Astrocyte of the hippocampus (primary cell): Measurements from ENCODE around the gene HDAC2.
"Not testable (repeated sequence)": the region's sequence is repeated elsewhere in the genome, so short reads cannot be mapped to it uniquely, and the experiment has no call there.

ENCODE experiments used
- DNase-seq: peaks from one replicate; pipeline ENCODE4 v3.0.0; 2011; ENCODE audit warnings: low read depth, low spot score

The HDAC2 gene

DNA sequence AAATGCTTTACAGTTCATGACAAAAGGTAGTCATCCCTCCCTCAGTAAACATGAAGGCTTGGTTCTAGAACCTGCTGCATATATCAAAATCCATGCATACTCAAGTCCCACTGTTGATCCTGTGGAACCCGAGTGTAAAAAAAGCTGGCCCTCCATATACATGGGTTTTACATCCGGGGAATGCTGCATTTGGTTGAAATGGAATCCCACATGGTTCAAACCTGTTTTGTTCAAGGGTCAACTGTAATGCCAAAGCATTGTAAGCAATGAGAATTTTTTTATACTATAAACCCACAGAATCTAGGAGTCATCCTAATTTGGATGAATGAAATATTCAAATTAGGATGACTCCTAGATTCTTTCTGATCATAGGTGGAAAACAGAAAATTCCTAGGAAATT is 5.9 kb upstream of the HDAC2 start:
- peak; percentile 58 for DNase-seq

DNA sequence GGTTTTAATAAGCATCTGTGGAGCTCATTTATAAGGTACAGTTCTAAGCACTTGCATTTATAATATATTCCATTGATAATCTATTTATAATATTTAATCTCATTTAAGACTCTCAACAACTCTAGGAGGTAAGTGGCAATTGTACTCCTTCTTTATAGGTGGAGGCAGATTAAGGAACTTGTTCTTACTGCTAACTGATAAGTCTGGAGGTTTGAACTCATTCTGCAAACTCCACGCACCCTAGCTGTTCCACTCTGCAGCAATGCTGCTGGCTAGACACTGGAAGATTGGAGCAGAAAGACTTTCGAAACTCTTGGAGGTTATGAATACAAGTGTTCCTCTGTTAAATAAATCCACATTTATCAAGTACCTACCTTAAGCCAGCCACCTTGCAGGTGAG is 793 bp upstream of the HDAC2 start:
- DNase-seq: no peak

DNA sequence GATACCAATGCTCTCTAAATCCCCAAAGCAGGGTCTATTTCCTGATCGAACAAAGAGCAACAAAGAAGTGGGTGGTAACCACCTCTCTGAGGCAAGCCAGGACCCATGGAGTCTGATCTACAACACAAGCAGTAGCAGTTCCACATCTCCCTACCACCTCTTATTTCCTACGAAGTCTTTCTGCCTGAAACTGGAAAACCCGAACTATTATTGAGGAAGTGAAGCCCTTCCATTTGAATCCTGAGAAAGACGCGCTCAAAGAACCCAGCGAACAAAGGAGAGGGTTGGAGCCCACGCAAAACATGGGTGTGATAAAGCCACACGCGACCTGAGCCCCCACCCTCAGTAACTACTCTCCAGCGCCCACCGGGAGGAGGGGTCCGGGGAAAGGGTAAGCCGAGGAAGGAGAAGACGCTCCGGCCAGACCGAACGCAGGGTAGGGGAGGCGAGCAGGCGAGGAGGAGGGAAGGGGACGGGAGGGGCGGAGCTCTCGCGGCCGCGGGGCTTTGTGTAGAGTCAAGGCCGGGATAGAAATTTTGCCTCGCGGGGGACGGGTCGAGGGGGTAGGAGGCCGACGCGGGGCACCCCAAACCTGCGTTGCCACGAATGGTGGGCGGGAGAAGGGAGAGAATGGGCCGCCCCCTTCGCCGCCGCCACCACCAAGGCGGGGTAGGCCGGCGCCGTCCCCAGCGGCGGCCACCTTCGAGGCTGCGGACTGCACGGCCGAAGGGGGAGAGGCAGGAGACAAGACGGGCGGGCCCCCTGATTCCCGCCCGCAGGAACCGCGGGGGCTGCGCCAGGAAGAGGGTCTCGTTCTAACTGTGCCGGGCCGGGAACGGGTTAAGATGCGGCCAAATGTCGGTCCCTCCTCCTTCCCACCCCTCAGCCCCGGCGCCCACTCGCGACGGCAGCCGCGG is 802 bp downstream of the HDAC2 start:
- peak; percentile 79 for DNase-seq

DNA sequence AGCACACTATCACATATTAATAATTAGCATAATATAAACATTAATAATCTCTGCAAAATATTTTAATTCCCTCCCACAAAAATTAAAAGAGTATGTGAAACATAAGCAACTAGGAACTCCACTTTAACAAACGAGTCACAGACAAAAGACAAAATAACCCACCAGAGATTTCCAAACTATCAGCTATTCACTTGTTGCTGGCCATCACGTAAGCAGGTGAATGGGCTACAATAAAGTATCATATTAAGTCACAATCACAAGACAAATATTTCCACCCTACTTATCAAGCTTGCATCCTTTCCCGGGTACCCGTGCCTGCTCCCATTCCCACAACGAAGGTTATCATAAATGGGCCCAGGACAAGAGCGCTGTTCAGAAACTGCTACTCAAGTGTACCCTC is 2.5 kb downstream of the HDAC2 start:
- no peak for DNase-seq

- no peak for DNase-seq
These were observed 3.2 kb downstream of the HDAC2 start for GRCh38 chr6:113967777-113968176.

DNA sequence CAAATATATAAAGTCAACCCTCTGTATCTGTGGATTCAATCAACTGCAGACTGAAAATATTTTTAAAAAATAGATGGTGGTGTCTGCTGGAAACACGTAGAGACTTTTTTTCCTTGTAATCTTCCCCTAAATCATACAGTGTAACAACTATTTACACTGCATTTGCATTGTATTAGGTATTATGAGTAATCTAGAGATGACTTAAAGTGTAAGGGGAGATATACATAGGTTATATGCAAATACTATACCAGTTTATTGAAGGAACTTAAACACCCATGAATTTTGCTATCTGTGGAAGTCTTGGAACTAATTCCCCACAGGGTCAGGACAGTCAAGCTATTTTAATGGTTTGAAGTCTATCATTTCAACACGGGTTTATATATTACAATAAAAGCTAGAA is 10.2 kb downstream of the HDAC2 start:
- no peak for DNase-seq

- DNase-seq: no peak
These were observed 11.7 kb downstream of the HDAC2 start for GRCh38 chr6:113959235-113959634.

DNA sequence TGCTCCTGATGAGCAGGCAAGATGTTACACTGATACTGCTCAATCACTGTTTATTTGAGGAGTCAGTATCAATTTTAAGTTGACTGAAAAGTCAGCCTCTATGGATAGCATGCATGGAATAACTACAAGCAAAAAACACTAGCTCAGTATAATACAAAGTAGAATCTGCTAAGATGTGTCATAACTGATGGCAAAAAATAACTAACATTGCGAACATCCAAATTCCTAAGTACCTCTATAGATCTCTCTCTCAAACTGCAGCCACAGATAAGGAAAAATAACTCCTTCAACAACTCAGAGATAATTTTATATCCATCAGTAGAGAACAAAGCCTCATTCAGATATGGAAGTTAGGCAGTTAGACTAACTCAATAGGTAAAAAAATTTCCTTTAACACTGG is 16.3 kb downstream of the HDAC2 start:
- no peak for DNase-seq

GRCh38 chr6:113953346-113953745 is 17.6 kb downstream of the HDAC2 start:
- DNase-seq: peak; percentile 50

- no peak for DNase-seq
These were observed 21.4 kb downstream of the HDAC2 start for GRCh38 chr6:113949499-113949898.

DNA sequence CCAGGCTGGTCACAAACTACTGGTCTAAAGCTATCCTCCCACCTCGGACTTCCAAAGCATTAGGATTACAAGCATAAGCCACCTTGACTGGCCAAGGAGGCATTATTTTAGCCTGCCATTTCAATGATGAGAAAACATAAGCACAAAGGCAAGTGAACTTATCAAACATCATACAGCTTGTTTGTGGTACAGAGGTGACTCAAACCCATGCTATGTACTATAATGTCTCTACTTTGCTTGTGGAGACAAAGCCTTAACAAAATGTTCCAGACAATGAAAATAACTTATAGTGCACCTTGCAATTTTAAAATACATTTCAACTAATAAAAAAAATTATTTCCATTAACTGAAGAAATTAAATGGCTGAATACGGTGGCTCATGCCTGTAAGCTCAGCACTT is 26.2 kb downstream of the HDAC2 start:
- DNase-seq: peak; percentile 16

GRCh38 chr6:113939825-113940224 is 31.1 kb downstream of the HDAC2 start:
- DNase-seq: no peak

DNA sequence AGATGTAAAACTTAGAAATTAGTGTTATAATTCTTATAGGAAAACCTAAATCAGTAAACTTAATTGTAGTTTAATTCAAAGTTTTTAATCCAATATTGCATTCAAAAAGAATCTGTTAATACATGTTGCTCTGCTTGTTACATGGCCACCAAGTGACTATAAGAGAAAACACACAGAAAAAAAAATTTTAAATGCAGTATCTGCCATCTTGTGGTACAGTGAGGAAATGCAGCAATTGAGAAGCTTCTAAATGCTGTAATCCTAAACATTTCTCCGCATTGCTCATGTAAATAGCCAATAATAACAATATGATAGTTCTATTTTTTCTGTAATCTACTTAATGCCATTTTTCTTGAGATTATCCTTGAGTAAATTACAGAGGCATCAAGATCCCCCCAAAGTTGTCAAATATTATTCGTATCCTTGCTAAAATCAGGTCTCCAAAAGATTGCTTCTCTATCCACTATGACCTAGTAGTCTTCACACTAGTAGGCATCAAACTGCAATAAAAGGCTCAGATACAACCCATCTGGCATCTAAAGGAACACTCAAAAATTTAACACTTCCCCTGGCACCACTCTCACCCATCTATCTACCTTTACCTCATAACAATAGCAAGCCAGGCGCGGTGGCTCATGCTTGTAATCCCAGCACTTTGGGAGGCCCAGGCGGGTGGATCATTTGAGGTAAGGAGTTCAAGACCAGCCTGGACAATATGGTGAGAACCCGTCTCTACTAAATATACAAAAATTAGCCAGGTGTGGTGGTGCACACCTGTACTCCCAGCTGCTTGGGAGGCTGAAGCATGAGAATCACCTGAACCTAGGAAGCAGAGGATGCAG is 34.6 kb downstream of the HDAC2 start:
- DNase-seq: peak; percentile 75

- no peak for DNase-seq
These were observed 36.8 kb downstream of the HDAC2 start for GRCh38 chr6:113934101-113934500.

GRCh38 chr6:113931907-113932306 is 39.0 kb downstream of the HDAC2 start:
- not testable (repeated sequence) for DNase-seq

- DNase-seq: no peak
These were observed 40.8 kb downstream of the HDAC2 start for GRCh38 chr6:113930183-113930582.

DNA sequence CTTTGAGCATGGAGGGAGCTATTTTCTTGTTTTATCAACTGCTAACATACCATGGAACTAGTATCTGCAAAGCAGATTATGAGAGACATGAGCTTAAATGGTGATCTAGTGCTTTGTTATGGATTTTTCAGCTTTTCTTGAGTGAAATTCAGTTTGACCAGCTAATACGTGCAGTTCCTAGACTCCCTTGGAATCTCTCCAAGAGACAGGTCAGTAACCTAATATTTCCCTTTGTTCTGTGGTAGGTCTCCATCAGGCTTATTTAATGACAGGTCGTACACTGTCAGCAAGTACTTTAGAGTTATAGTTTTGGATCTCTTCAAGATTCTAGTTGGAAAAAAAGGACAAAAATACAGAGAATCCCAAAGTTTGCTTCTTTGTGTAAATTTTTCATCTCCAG is 43.9 kb downstream of the HDAC2 start:
- no peak for DNase-seq

DNA sequence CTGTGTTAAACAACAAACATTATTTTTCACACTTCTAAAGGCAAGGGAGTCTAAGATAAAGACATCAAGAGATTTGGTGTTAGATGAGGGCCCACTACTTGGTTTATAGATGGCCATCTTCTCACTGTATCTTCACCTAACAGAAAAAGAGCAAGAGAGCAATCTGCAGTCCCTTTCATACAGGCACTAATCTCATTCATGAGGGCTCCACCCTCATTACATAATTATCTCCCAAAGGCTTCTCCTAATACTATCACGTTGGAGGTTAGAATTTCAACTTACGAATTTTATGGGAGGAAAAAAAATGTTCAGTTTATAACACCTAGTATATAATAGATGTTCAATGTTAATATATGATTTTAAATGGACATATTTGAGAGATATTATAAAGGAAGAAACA is 45.6 kb downstream of the HDAC2 start:
- DNase-seq: no peak

GRCh38 chr6:113924312-113924723 is 46.6 kb downstream of the HDAC2 start:
- no peak for DNase-seq

DNA sequence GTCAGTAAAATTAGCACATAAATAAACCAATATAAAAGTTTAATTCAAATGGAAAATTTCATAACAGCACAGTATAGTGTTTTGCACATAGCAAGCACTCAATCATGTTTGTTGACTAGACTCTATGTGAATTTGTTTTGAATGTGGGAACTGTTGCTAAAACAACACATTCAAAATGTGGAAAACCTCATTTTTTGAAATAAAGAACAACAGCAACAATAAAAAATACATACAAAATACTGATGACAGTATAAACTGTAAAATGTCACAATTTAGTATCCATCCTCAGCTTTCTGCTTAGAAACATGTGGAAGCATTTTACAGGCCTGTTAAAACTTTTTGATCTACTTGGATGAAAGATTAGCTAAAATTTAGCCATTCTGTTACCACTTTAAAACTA is 47.4 kb downstream of the HDAC2 start:
- no peak for DNase-seq

DNA sequence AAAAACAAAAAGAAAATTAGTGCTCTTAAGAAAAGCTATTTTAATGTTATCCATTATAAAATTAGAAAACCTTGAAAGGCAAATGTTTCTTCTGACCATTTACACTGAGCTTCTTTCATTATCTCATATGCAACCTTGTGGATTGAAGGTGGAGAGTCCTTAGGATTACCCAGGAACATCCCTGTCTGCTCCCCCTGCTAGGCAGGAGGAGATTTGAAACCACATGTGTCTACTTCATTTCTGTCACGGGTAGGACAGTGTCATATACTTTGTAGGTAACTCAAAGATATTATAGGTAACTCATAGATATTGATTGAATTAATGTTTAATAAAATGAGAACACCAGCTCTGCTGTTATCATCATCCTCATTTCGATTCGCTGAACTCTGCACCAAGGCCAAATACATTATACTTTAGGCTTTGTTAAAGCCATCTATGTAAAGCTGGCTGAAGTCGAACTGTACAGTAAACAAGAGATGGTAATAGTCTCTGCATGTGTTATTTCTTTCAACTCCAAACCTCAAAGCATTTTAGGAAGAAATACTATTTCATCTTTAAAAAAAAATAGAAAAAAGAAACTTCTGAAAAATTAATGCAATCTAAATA is 49.5 kb downstream of the HDAC2 start:
- no peak for DNase-seq

GRCh38 chr6:113920663-113921267 is 50.2 kb downstream of the HDAC2 start:
- no peak for DNase-seq
